Lung (tissue), 12 donors: ENCODE data around the gene MAST3. TPM values are rescaled to one million over a fixed set of nuclear protein-coding genes. Genes with fewer than 3 reads are reported as not detected.

Experiments
- ATAC-seq: fragments of 200-7000 bp; cut with Tn5 transposase; one replicate; pipeline ENCODE4 v1.9.1; 2020; ENCODE audit warnings: moderate number of reproducible peaks; ENCODE audit not compliant: insufficient read depth, low FRiP score
- DNase-seq, 3 donors: peaks; one replicate each; pipeline ENCODE4 v3.0.0-alpha.2; 2013 to 2017
- H3K27ac ChIP-seq, 2 donors: one replicate each; pipeline ENCODE4 v1.5.1; 2013; ENCODE audit warnings: mild to moderate bottlenecking in 2 of 2, moderate library complexity in 2 of 2, control low read depth in 1 of 2, inconsistent platforms in 1 of 2, low read depth in 1 of 2, low read length in 1 of 2
- H3K27me3 ChIP-seq, 3 donors: one replicate each; pipeline ENCODE4 v1.5.1; 2013; ENCODE audit warnings: low read length in 2 of 3; ENCODE audit not compliant: control insufficient read depth in 3 of 3, insufficient read depth in 3 of 3
- H3K36me3 ChIP-seq, 4 donors: one replicate each; pipeline ENCODE4 v1.5.1; 2013; ENCODE audit warnings: low read length in 4 of 4, mild to moderate bottlenecking in 1 of 4, moderate library complexity in 1 of 4; ENCODE audit not compliant: control insufficient read depth in 4 of 4, insufficient read depth in 4 of 4
- H3K4me1 ChIP-seq, 5 donors: one replicate each; pipeline ENCODE4 v1.5.1; 2013; ENCODE audit warnings: low read length in 5 of 5, mild to moderate bottlenecking in 2 of 5, moderate library complexity in 1 of 5; ENCODE audit not compliant: control insufficient read depth in 5 of 5, insufficient read depth in 5 of 5
- H3K4me3 ChIP-seq: one replicate; pipeline ENCODE4 v1.5.1; 2013; ENCODE audit warnings: mild to moderate bottlenecking, control low read depth, moderate library complexity
- H3K9ac ChIP-seq, 2 donors: one replicate each; pipeline ENCODE4 v1.5.1; 2013; ENCODE audit warnings: low read length in 2 of 2, control low read depth in 1 of 2; ENCODE audit not compliant: insufficient read depth in 1 of 2
- H3K9me3 ChIP-seq, 4 donors: one replicate each; pipeline ENCODE4 v1.5.1; 2013; ENCODE audit warnings: low read length in 3 of 4, mild to moderate bottlenecking in 1 of 4, moderate library complexity in 1 of 4; ENCODE audit not compliant: control insufficient read depth in 4 of 4, insufficient read depth in 3 of 4
- CTCF ChIP-seq: IDR thresholded peaks from 2 replicates; pipeline ENCODE4 v1.5.1; 2012; ENCODE audit warnings: mild to moderate bottlenecking; ENCODE audit errors: control extremely low read depth, extremely low read depth
- WGBS, 2 donors: extraction: QIAGEN DNeasy Blood & Tissue Kit; methylation state at CpG; one replicate each; pipeline ENCODE4 v1.1.7; 2013; 5-methylcytosine and 5-hydroxymethylcytosine counted together
- polyA plus RNA-seq, 2 donors: library from polyadenylated mRNA; stranded (reverse); fragments of 200-250 nt; gene quantifications; one replicate each; pipeline ENCODE4 v1.2.1, GENCODE V29; 2013
- total RNA-seq, 2 donors: library from RNA; depleted of rRNA in 1 of 2; stranded (reverse); fragments of >200 nt in 1 of 2; gene quantifications; one replicate each; pipeline ENCODE4 v1.2.1, GENCODE V29; 2014 to 2021
- donor health status: control.
- donor health status: control.
- donor health status: Bipolar disorder and iron deficiency.
- donor health status: healthy.
- donor health status: DM: yes; HTN: yes; CAD: no.

The MAST3 gene
- total and polyA plus RNA-seq, 4 donors = 5.0 to 24.0 (median 9.3) TPM

GRCh38 chr19:18191640-18192062 is 94.1 kb downstream of the MAST3 start:
- Histone ChIP-seq H3K27me3 (no peaks in the 10 kb centered on the region), H3K4me3 (no peak overlapping the region), H3K9me3 (no peaks in the 10 kb centered on the region), H3K36me3 (peaks cover 0 to 13% (median 2%) of the 10 kb centered on the region in 4 donors), H3K4me1 (peaks cover 0 to 20% (median 9%) of the 10 kb centered on the region in 5 donors), H3K9ac (peak overlapping the region; percentile 7 to 98), H3K27ac (peak overlapping the region; percentile 41 to 80)
- no peak for TF ChIP-seq CTCF
- WGBS, 2 donors = 61 to 78% methylated on average over 5 of the region's 5 CpGs
- ATAC-seq (no peak), DNase-seq (no peak)

- H3K9me3 ChIP-seq = no peaks in the 10 kb centered on the region
- peaks cover 0 to 18% (median 3%) of the 10 kb centered on the region in 4 donors for H3K36me3 ChIP-seq
- H3K4me1 ChIP-seq = peaks cover 0 to 20% (median 9%) of the 10 kb centered on the region in 5 donors
- DNase-seq (peak; percentile 100), ATAC-seq (peak; percentile 95)
- 0 to 1% methylated on average over 74 of the region's 74 CpGs for WGBS, 2 donors
- H3K27ac ChIP-seq = peak within 1 kb of the TSS; percentile 94 to 97
- peak within 1 kb of the TSS; percentile 7 to 98 for H3K9ac ChIP-seq
- TF ChIP-seq CTCF = no peak
- peak within 1 kb of the TSS; percentile 77 for H3K4me3 ChIP-seq
- H3K27me3 ChIP-seq = no peaks in the 10 kb centered on the region
These were observed 95.3 kb downstream of the MAST3 start, which contains the start of gene MPV17L2 for GRCh38 chr19:18192673-18193387. Gene MPV17L2, plus strand, starts transcription at chr19:18193218. Its CDS starts 64 bp downstream, at chr19:18193282.

GRCh38 chr19:18193388-18194180 is 96.0 kb downstream of the MAST3 start:
- 3% methylated on average over 46 of the region's 46 CpGs for WGBS, 2 donors
- ATAC-seq (no peak), DNase-seq (peak in 1 of 3 donors; percentile 34)

More at GRCh38 chr19:18193388-18194180, 96.0 kb downstream of the MAST3 start:
- no peak for TF ChIP-seq CTCF
- H3K9ac ChIP-seq = peak overlapping the region in 1 of 2 donors; percentile 43
- peak overlapping the region; percentile 77 for H3K4me3 ChIP-seq
- H3K27me3 ChIP-seq = no peaks in the 10 kb centered on the region
- peaks cover 0 to 23% (median 7%) of the 10 kb centered on the region in 4 donors for H3K36me3 ChIP-seq
- peaks cover 0 to 20% (median 9%) of the 10 kb centered on the region in 5 donors for H3K4me1 ChIP-seq
- H3K9me3 ChIP-seq = no peaks in the 10 kb centered on the region
- peak overlapping the region; percentile 84 to 87 for H3K27ac ChIP-seq
